Measurements from ENCODE around the gene BST1.

The BST1 gene

DNA sequence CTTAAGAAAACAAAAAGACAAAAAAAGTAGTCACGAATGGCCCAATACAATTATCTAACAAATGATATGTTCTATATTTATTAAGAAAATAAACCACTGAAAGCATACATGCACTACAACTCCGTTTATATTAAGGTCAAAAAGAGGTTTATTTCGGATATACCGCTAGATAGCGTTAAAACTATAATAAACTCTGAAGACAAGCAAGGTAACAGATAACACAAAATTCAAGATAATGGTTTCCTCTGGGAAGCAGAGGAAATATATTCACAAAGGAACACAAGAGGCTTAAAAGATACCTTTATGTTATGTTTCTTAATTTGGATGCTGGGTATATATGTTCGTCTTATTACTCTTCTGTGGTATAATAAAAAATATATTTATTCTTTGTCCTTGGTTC is 26.0 kb upstream of the BST1 start:
- DNase-seq (ENCODE audit: low read depth, low spot score): no peak

DNA sequence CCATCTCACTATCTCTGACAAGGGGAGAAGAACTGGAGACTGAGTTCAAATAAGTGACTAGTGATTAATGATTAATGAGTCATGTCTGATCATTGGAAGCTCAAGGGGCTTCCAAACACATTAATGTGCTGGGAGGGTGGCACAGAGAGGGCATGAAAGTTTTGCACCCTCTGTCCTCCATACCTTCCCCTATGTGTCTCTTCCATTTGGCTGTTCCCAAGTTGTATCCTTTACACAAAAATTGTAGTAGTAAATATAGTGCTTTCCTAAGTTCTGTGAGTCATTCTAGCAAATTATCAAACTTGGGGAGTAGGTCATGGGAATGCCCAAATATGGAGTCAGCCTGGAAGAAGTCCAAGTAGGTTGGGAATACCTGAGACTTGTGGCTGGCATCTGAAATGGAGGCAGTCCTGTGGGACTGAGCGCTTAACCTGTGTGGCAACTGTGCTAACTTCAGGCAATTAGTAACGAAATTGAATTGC is 25.3 kb upstream of the BST1 start:
- no peak for DNase-seq (ENCODE audit: low read depth, low spot score)

DNA sequence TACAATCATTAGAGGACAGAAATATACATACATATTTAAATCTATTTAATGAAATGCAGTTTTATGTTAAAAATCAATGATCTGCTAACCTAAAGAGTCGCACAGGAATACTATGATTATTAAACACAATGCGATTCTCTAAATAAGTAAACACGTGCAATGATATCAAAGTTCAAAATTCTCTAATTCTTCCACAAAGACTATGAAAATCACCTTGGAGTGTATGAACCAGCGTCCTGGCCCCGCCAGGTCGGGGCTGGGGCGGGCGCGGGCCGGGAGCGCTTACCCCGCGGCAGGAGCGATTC is 21.8 kb upstream of the BST1 start:
- no peak for DNase-seq (ENCODE audit: low read depth, low spot score)

DNA sequence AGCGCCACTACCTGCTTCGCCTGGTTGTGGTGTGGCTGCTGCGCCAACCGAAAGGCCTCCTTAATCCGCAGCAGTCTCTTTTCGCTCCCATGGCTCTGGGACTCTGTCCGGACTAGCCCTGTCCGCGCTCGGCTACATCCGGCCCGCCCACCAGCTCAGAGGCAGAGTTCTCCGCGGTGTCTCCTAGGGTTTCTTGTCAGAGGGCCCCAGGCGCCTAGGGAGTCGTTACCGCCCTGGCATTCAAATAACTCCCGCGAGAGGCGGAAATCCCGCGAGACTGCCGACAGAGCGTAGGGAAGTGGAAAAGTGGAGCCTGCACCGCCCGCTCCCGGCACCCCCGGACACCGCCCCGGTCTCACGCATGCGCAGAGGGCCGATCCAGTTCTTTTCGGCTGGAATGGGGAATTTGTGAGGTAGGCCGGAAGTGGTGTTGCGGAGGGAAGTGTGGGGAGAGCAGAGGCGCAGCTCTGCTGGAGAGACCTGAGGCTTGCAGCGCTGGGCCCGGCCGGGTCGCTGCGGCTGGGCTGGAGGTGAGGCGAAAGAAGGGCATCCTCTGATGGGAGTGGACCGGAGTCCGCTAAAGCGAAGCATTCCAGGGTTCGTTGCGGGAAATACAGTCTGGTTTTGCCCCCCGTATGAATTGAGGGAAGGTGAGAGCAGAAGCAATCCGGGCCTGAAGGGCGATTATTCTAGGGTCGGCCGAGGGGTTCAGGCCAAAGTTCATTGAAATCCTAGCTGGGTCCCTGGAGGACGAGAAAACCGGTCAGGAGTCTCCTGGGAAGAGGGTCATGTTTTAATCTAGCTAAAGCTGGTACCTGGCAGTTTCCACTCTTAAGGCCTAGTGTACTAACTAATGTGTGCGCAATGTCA is 21.3 kb upstream of the BST1 start, which contains the start of gene FAM200B:
FAM200B (plus strand) TSS at position 456 of the 870 bp plus-strand sequence. CDS start 5,151 bp downstream, outside the sequence.
- peak; percentile 96 for DNase-seq (ENCODE audit: low read depth, low spot score)

DNA sequence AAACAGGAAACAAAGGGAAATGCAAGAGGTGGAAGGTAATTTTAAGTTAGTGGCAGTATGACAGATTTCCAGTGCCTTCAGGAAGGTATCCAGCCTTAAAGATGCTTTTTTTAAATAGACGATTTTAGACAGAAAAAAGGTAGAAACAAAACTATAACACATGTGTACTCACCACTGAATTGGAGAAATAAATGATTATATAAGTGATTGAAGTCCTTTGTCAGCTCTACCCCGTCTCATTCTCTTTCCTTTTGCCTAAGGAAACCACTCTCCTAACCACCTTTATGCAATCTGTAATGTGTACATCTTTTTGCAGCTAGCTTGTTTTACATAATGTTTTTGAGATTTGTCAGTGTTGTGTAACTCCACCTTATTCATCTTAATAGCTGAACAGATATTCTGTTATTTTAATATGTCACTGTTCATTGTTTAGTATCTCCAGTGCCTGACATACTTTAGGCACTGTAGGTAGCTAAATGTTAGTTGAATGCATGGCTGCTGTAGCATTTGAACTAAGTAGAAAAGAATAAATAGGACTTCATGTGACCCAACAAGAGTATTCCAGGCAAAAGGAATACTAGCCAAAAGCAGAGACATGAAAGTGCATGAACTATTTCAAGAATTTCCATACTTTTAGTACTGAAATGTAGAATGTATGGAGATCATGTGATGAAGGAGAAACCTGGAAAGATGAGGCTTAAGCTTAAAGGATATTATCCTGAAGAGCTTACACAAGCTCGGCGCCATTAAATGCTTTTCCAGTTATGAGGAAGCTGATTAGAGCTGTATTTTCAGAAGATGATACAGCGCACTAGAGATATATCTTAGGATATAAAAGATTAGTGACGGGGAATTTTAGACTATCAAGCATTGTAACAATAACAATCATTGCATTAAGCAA is 20.4 kb upstream of the BST1 start:
- DNase-seq (ENCODE audit: low read depth, low spot score): no peak

DNA sequence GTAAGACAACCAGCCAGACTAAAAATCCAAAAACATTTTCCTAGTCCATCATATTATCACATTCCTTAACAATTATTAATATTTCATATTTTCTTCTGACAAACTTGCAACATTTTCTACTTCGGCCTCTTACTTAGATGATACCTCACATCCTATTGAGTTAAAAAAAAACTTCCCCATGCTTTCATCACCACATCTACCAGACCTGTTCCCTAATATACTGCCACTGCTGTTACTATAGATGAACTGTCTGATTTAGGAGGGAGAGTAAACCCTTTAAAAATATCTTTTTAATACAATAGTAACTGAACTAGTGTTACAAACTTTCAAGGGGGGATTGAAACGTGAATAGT is 19.7 kb upstream of the BST1 start:
- DNase-seq (ENCODE audit: low read depth, low spot score): no peak

DNA sequence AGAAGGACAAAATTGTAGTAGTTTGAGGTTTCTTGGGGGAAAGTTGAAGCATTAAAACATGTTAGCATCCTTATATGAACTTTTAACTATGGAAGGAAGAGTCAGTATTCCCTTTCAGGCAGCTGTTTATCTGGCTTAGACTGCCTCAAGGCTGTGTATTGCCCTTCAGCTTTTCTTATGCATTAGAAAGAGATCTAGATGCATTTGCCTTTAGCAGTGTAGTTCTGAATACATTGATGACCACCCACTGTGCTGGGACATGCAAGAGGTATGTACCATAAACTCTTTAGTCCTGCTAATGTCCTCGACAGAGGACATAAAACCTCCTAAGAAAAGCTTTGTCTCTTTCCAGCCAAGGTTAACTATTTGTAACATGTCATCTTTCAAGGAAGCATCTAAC is 18.4 kb upstream of the BST1 start:
- no peak for DNase-seq (ENCODE audit: low read depth, low spot score)

DNA sequence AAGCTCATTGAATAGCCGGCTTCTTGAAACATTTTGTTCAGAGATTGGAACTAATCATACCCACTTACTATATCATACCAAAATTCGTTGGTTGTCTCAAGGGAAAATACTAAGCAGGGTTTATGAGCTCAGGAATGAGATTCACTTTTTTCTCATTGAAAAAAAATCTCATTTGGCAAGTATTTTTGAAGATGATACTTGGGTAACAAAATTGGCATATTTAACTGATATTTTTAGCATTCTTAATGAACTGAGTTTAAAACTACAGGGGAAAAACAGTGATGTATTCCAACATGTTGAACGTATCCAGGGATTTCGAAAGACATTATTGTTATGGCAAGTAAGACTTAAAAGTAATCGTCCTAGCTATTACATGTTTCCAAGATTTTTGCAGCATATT is 14.8 kb upstream of the BST1 start:
- DNase-seq (ENCODE audit: low read depth, low spot score): no peak

DNA sequence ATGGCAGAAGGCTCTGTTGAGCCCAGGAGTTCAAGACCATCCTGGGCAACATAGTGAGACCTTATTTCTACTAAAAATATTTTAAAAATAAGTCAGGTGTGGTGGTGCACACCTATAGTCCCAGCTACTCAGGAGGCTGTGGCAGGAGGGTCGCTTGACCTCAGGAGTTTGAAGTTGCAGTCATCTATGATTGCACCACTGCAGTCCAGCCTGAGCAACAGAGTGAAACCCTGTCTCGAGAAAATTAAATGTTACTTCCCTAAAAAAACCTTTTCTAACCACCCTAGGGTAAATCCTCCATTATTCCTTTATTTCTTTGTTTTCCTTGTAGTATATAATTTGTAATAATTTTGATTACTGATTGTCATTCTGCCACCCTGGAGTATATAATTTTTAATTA is 13.3 kb upstream of the BST1 start:
- no peak for DNase-seq (ENCODE audit: low read depth, low spot score)

DNA sequence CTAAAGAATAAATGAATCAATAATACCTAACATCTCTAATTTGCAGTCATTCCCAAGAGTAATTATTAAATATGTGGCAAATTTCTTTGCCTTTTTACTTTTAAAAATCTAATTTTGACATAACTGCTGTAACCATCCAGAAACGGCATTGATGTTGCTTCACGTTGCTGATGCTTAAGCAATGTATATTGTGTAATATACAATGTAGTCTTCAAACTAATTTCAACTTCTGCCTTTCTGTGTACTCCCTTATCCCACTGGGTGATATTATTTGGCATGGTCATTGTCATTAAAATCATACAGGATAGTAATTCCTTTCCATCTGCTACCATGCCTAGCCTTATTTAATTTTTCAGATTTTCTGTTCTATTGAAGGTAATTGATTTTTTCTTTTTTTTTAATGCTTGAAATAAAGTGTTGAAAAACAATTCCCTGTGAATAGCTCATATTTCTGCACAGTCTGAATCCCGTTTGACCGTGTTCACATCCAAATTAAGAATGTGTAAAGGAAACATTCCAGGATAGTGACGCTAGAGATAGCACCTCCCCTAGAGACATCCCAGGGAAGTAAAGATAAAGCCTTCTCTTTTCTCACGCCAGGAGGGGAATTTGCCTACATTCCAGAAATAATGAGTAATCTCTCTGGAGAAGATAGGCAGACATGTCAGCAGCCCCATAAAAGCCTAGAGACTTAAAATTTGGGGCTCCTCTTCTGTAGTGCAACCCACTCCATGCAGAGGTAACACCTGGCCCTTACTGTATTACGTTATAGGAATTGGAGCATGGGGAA is 12.7 kb upstream of the BST1 start:
- DNase-seq (ENCODE audit: low read depth, low spot score): no peak

DNA sequence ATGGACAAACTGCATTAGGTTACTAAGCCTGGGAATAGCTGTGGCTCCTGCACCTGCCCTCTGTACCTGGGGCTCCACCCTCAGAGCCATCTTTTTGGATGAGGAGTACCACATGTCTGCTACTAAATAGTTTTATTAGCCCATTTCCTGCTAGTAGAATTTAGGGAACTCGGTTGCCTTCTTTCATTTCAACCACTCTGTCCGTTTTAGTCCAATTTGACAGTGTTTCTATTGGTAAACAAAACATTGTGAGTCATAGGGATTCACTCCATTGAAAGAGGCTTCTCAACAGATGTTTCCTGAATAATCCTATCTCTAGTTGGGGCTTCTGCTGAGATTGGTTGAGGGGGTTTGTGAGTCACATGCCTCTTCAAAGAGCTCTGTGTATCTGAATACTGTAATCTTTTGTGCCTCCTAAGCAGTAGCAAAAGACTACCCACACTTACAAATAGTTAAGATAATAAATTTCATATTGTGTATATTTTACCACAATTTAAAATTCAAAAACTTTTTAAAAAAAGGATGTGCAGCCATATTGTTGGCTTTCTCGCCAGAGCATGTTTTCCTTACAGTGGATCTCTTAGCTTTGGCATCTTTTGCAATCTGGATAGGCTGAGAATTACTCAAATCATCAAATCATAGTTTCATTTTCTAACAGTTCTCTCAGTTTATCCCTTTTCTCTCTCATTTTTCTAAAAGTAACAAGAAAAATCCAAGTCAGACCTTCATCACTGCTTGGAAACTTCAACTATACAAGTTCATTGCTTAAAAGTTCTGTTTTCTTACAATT is 11.3 kb upstream of the BST1 start:
- DNase-seq (ENCODE audit: low read depth, low spot score): no peak

DNA sequence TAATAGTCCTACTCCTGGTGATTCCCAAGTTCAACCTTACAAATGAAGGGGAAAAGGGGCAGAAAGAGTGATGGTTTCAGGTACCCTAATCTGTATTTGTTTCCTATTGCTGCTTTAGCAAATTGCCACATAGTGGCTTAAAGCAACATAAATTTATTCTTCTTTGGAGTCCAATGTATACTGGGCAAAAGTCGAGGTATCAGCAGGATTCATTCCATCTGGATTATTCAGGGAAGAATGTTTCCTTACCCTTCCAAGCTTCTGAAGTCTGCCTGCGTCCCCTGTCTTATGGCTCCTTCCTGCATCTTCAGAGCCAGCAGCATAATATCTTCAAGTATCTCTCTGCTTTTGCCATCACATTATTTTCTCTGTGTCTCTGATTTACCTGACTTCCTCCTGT is 10.3 kb upstream of the BST1 start:
- DNase-seq (ENCODE audit: low read depth, low spot score): no peak

DNA sequence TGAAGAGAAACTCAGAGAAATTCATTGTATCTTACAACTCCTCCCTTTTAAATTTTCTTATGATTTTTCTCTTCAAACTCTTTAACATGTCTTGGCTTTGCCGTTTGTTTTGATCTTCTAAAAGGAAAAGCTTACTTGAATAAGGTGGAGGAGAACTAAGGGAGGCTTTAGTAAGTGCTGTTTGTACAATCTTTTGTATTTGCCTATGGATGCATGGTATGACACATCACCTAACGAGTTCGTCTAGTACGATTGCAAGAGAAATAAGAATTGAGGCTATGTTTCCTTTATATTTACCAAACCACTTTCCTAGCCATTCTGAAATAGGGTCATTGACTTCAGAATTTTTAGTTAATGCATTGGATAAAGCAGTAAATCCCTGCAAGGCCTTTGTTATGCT is 8.4 kb upstream of the BST1 start:
- DNase-seq (ENCODE audit: low read depth, low spot score): no peak

DNA sequence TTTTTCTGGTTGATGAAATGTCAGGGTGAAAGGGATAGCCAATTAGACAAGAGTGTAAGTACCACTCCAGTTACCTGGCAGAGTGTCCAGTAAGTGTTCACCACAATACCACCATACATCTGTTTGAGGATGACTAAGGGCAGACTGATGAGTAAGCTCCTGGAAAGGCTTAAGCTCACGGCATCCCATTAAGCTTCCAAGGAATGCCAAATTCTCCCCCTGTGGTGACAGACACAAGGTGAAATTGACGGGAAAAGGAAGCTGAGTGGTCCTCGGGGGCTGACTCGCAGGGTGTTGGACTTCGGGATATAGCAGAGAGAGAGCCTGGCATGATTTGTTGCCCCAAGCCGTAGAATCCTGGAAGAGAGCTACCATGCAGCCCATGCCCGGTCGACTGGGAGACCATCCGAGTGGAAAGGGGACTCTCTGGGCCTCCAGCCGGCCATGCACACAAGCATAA is 7.6 kb upstream of the BST1 start:
- DNase-seq (ENCODE audit: low read depth, low spot score): no peak

DNA sequence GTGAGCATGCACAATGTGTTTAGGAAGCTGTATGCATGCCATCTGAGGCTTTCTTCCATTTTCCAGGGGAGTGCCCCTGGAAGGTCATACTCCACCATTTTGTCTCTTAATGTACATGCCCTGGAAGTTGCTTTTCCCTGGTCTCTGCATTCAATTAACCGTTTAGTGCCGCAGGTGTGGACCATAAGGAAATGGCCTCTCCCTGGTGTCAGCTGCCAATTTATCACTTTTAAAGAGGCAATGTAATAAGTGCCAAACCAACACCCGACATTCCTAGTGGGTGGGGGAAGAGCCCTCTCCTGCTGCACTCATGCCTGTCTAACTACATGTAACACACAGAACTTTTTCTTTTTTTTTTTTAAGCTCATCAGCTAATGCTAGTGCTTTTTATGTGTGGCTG is 7.1 kb upstream of the BST1 start:
- DNase-seq (ENCODE audit: low read depth, low spot score): no peak

DNA sequence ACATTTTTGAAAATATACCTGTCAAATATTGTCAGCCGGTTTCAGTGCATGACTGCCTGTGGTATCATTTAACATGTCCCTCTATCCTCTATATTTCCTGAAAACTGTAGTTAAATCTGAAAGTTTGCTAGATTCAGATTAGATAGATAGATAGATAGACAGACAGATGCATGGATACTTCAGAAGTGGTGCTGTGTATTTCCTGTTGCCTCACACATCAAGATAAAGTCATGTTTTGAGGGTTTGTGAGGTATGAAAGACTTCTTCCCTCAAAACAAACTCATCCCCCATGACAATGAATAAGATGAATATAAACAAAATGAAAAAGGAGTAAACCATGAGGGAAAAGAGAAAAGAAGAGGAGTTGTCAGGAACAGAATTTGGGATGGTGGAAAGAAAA is 6.0 kb upstream of the BST1 start:
- DNase-seq (ENCODE audit: low read depth, low spot score): no peak

DNA sequence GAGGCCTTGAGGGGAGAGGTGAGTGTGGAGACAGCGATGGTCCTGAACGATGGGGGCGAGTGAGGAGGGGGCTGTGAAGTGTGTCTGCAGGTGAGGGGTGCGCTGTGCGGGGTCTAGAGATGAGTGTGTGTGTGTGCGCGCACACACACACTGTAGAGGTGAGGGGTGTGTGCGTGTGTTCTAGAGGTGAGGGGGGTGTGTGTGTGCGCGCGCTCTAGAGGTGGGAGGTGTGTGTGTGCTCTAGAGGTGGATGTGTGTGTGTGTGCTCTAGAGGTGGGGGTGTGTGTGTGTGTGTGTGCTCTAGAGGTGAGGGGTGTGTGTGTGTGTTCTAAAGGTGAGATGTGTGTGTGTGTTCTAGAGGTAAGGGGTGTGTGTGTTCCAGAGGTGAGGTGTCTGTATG is 574 bp downstream of the BST1 start:
- no peak for DNase-seq (ENCODE audit: low read depth, low spot score)

DNA sequence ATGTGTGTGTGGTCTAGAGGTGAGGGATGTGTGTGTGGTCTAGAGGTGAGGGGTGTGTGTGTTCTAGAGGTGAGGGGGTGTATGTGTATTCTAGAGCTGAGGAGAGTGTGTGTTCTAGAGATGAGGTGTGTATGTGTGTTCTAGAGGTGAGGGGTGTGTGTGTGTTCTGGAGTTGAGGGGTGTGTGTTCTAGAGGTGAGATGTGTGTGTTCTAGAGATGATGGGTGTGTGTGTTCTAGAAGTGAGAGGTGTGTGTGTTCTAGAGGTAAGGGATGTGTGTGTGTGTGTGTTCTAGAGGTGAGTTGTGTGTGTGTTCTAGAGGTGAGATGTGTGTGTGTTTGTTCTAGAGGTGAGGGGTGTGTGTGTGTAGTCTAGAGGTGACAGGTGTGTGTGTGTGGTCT is 1.3 kb downstream of the BST1 start:
- no peak for DNase-seq (ENCODE audit: low read depth, low spot score)

DNA sequence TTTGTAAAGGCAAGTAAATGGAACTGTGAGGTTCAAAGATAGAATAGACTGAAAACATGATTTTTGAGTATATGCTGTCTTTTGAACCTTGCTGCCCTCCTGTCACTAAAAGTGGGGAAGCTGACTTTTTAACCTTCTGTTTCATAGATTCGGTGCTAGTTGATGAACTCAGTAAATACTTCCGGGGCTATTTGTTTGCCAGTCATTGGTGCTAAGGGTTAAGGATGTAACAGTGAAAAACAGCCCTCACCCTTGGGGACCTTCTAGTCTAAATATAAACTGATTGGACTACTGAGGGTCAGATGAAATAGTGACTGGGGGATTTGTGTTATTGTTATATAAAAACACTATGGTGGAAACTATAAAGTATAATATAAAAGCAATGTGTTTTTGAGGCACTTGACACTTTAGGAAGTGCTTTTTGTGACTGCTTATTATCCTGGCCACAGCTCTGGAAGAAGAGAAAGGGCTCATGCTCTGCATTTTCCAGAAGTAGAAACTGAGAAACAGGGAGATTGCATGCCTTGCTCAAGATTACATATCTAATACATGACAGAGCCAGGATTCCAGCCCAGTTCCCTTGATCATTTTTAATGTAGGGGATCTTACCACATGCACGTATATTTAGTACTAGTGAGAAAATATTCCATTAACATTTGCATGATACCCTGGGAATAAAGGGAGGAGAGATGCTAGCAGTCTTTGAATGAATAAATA is 3.9 kb downstream of the BST1 start:
- DNase-seq (ENCODE audit: low read depth, low spot score): no peak

DNA sequence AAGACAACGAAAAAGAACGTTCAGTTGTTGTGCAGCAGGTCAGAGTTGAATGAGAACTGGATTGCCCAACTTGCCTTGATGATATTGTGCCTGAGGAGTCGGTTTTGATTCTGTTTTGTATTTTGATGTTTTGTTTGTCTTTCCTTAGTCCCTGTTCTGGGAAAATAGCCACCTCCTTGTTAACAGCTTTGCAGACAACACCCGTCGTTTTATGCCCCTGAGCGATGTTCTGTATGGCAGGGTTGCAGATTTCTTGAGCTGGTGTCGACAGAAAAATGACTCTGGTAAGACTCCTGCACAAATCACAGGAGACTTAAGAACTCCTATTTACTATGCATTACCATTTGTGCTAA is 4.5 kb downstream of the BST1 start:
- no peak for DNase-seq (ENCODE audit: low read depth, low spot score)

DNA sequence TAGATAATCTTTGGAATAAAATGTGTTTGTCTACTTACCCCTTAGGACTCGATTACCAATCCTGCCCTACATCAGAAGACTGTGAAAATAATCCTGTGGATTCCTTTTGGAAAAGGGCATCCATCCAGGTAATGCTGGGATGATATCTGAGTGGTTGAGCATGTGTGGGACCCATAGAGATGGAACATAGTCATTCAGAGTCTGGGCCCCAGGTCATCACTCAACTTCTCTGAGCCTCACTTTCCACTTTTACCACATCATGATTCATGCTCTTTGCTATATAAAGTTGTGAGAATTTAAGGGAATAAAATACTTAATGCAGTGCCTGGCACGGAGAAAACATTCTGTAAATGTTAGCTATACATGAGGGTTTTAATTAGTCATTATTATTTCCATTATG is 8.9 kb downstream of the BST1 start:
- no peak for DNase-seq (ENCODE audit: low read depth, low spot score)

All from smooth muscle cell of the brain vasculature (primary cell).